Mesendoderm (in vitro differentiated cells): ENCODE data around the gene PAPPA2.

Experiments
- DNase-seq: peaks from one replicate; pipeline ENCODE4 v3.0.0; 2013
- H2AK5ac ChIP-seq: 2 replicates; pipeline ENCODE4 v1.6.1; 2013; ENCODE audit warnings: low read length, inconsistent platforms
- H2BK120ac ChIP-seq: 2 replicates; pipeline ENCODE4 v1.6.1; 2013; ENCODE audit warnings: low read depth, mild to moderate bottlenecking, low read length, moderate library complexity, mixed read lengths
- H2BK15ac ChIP-seq: replicated peaks from 2 replicates; pipeline ENCODE4 v1.6.1; 2013; ENCODE audit warnings: low read depth, mild to moderate bottlenecking, moderate library complexity
- H2BK5ac ChIP-seq: 2 replicates; pipeline ENCODE4 v1.6.1; 2013; ENCODE audit warnings: low read length, inconsistent platforms
- H3K18ac ChIP-seq: 2 replicates; pipeline ENCODE4 v1.6.1; 2013; ENCODE audit warnings: mild to moderate bottlenecking, low read length, mixed read lengths
- H3K23ac ChIP-seq: one replicate; pipeline ENCODE4 v1.6.1; 2013; ENCODE audit warnings: low read length
- H3K27ac ChIP-seq: 2 replicates; pipeline ENCODE4 v1.5.1; 2013; ENCODE audit warnings: low read depth, mild to moderate bottlenecking, inconsistent platforms, low read length, moderate library complexity
- H3K27me3 ChIP-seq: 2 replicates; pipeline ENCODE4 v1.6.1; 2013; ENCODE audit warnings: low read length, control low read depth, mild to moderate bottlenecking, inconsistent platforms; ENCODE audit not compliant: insufficient read depth, poor library complexity
- H3K36me3 ChIP-seq: 2 replicates; pipeline ENCODE4 v1.6.1; 2013; ENCODE audit warnings: low read length, inconsistent platforms; ENCODE audit not compliant: control insufficient read depth, insufficient read depth
- H3K4ac ChIP-seq: one replicate; pipeline ENCODE4 v1.6.1; 2013; ENCODE audit warnings: low read depth, mild to moderate bottlenecking, low read length, moderate library complexity
- H3K4me1 ChIP-seq: 2 replicates; pipeline ENCODE4 v1.6.1; 2013; ENCODE audit warnings: low read depth, low read length, inconsistent platforms; ENCODE audit not compliant: control insufficient read depth
- H3K4me2 ChIP-seq: 2 replicates; pipeline ENCODE4 v1.6.1; 2013; ENCODE audit warnings: low read length
- H3K4me3 ChIP-seq: 2 replicates; pipeline ENCODE4 v1.5.1; 2013; ENCODE audit warnings: mild to moderate bottlenecking, low read length
- H3K56ac ChIP-seq: one replicate; pipeline ENCODE4 v1.6.1; 2013; ENCODE audit warnings: low read length
- H3K79me1 ChIP-seq: 2 replicates; pipeline ENCODE4 v1.6.1; 2013; ENCODE audit warnings: low read length, inconsistent platforms
- H3K79me2 ChIP-seq: 2 replicates; pipeline ENCODE4 v1.6.1; 2013; ENCODE audit warnings: mild to moderate bottlenecking, low read length; ENCODE audit not compliant: control insufficient read depth, insufficient read depth
- H3K9ac ChIP-seq: 2 replicates; pipeline ENCODE4 v1.6.1; 2013; ENCODE audit warnings: low read length, inconsistent platforms
- H4K5ac ChIP-seq: one replicate; pipeline ENCODE4 v1.6.1; 2013; ENCODE audit warnings: low read length
- H4K8ac ChIP-seq: one replicate; pipeline ENCODE4 v1.6.1; 2013; ENCODE audit warnings: low read depth, mild to moderate bottlenecking, control low read depth, low read length, moderate library complexity
- WGBS: extraction: QIAGEN DNeasy Blood & Tissue Kit; methylation state at CpG from one replicate; pipeline ENCODE4 v1.1.7; 2013; ENCODE audit warnings: low lambda C conversion rate, missing lambda C conversion rate; ENCODE audit not compliant: insufficient coverage; ENCODE audit errors: extremely low coverage; 5-methylcytosine and 5-hydroxymethylcytosine counted together

Gene PAPPA2

GRCh38 chr1:176603696-176604095, 140.7 kb downstream of the PAPPA2 start:
- Histone ChIP-seq H4K5ac (no peak overlapping the region), H3K23ac (no peak overlapping the region), H3K4me2 (no peak overlapping the region), H3K4me3 (no peak overlapping the region), H3K4ac (no peak overlapping the region), H2BK5ac (no peak overlapping the region), H3K27ac (no peak overlapping the region), H2BK15ac (no peak overlapping the region), H3K79me1 (no peaks in the 10 kb centered on the region), H3K18ac (no peak overlapping the region), H2AK5ac (no peak overlapping the region), H3K27me3 (no peaks in the 10 kb centered on the region), H3K36me3 (no peaks in the 10 kb centered on the region), H3K79me2 (no peaks in the 10 kb centered on the region), H4K8ac (no peak overlapping the region), H3K56ac (no peak overlapping the region), H3K4me1 (no peaks in the 10 kb centered on the region), H2BK120ac (no peak overlapping the region), H3K9ac (no peak overlapping the region)
- DNase-seq = no peak
- WGBS = no CpG with 5 or more reads among the region's 1 CpG

DNA sequence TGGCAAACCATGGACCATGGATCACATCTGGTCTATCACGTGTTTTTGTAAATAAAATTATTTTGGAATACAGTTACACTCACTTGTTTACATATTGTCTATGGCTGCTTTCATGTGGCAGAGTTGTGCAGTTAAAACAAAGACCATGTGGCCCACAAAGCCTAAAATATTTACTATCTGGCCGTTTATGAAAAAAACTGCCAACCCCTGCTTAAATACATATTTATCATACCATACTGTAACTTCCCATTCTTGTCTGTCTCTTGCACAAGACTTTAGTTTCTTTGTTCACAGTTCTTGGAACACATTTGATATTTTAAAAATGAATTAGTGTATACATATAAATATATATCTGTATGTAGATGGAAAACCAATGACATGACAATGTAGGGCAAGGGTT, 141.5 kb downstream of the PAPPA2 start:
- H3K9ac ChIP-seq = no peak overlapping the region
- H3K27me3 ChIP-seq = no peaks in the 10 kb centered on the region
- H3K36me3 ChIP-seq = no peaks in the 10 kb centered on the region
- no peak overlapping the region for H4K5ac ChIP-seq
- H2BK15ac ChIP-seq = no peak overlapping the region
- H3K4ac ChIP-seq = no peak overlapping the region
- H3K79me2 ChIP-seq = no peaks in the 10 kb centered on the region
- no peaks in the 10 kb centered on the region for H3K79me1 ChIP-seq
- no peak overlapping the region for H3K4me2 ChIP-seq
- no CpG with 5 or more reads among the region's 2 CpGs for WGBS
- H3K4me1 ChIP-seq = no peaks in the 10 kb centered on the region
- H3K18ac ChIP-seq = no peak overlapping the region
- H3K56ac ChIP-seq = no peak overlapping the region
- no peak for DNase-seq
- H3K23ac ChIP-seq = no peak overlapping the region
- H4K8ac ChIP-seq = no peak overlapping the region
- no peak overlapping the region for H3K4me3 ChIP-seq
- H2BK5ac ChIP-seq = no peak overlapping the region
- H2AK5ac ChIP-seq = no peak overlapping the region
- H2BK120ac ChIP-seq = no peak overlapping the region
- no peak overlapping the region for H3K27ac ChIP-seq

DNA sequence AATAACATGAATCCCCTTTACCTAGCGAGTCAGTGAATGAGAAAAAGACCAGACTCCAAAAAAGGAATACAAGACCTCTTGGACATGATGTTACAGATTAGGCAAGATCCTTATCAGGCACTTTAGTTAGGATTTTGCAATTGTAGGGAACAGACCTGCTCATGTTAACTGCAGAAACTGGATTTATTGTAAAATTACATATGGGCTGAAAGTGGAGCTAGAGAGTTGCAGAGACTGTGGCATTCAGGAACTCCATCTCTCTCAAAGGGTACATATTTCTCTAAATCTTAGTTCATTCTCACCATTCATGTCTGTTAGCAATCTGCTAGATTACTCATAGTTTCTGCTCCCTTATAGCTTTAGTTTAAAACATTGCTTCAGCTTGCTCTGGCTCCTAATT, 142.2 kb downstream of the PAPPA2 start:
- Histone ChIP-seq H2BK5ac (no peak overlapping the region), H3K4me3 (no peak overlapping the region), H3K9ac (no peak overlapping the region), H3K56ac (no peak overlapping the region), H2AK5ac (no peak overlapping the region), H3K23ac (no peak overlapping the region), H3K27me3 (no peaks in the 10 kb centered on the region), H3K79me1 (no peaks in the 10 kb centered on the region), H3K4ac (no peak overlapping the region), H4K5ac (no peak overlapping the region), H3K79me2 (no peaks in the 10 kb centered on the region), H4K8ac (no peak overlapping the region), H3K4me1 (no peaks in the 10 kb centered on the region), H3K4me2 (no peak overlapping the region), H3K27ac (no peak overlapping the region), H3K18ac (no peak overlapping the region), H2BK120ac (no peak overlapping the region), H2BK15ac (no peak overlapping the region), H3K36me3 (no peaks in the 10 kb centered on the region)
- WGBS = no CpG with 5 or more reads among the region's 1 CpG
- no peak for DNase-seq

- no peak overlapping the region for H3K18ac ChIP-seq
- H3K79me2 ChIP-seq = no peaks in the 10 kb centered on the region
- H2BK5ac ChIP-seq = no peak overlapping the region
- H3K27ac ChIP-seq = no peak overlapping the region
- H3K23ac ChIP-seq = no peak overlapping the region
- H3K4me3 ChIP-seq = no peak overlapping the region
- no peaks in the 10 kb centered on the region for H3K79me1 ChIP-seq
- no peak overlapping the region for H3K56ac ChIP-seq
- no peak overlapping the region for H4K5ac ChIP-seq
- H3K4me1 ChIP-seq = no peaks in the 10 kb centered on the region
- no peak overlapping the region for H2BK120ac ChIP-seq
- no peaks in the 10 kb centered on the region for H3K36me3 ChIP-seq
- no peak overlapping the region for H4K8ac ChIP-seq
- no peak overlapping the region for H3K9ac ChIP-seq
- H3K4ac ChIP-seq = no peak overlapping the region
- H2AK5ac ChIP-seq = no peak overlapping the region
- no peaks in the 10 kb centered on the region for H3K27me3 ChIP-seq
- WGBS = no CpG with 5 or more reads among the region's 3 CpGs
- peak; percentile 10 for DNase-seq
- H2BK15ac ChIP-seq = no peak overlapping the region
- H3K4me2 ChIP-seq = no peak overlapping the region
Measured at GRCh38 chr1:176609556-176610408, 146.8 kb downstream of the PAPPA2 start.

DNA sequence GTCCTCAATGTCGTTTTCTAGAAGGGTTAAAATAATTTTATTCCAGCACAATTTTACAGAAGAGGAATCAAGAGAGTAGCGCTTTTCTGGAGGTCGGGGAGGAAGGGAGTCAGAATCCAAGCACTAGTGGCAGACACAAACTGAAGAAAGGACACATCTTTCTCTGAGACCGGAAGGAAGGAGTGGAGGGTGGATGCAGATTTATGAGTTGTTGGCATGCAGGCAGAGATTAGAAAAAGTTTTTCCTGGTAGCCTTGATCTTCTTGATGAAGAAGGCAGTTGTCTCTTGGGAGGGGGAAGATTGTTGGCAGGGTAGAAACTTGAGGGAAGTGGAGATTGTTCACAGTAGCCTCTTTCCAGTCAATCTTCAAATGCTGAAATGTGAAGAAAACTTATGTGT, 149.8 kb downstream of the PAPPA2 start:
- no peak overlapping the region for H2AK5ac ChIP-seq
- H4K8ac ChIP-seq = no peak overlapping the region
- no peak overlapping the region for H3K4me2 ChIP-seq
- no peak overlapping the region for H3K23ac ChIP-seq
- no peak for DNase-seq
- H3K4me3 ChIP-seq = no peak overlapping the region
- no peak overlapping the region for H2BK5ac ChIP-seq
- no peaks in the 10 kb centered on the region for H3K79me2 ChIP-seq
- no peaks in the 10 kb centered on the region for H3K36me3 ChIP-seq
- H3K27ac ChIP-seq = no peak overlapping the region
- no peak overlapping the region for H2BK120ac ChIP-seq
- no peaks in the 10 kb centered on the region for H3K79me1 ChIP-seq
- no peak overlapping the region for H3K4ac ChIP-seq
- no CpG with 5 or more reads among the region's 4 CpGs for WGBS
- no peak overlapping the region for H4K5ac ChIP-seq
- H3K9ac ChIP-seq = no peak overlapping the region
- no peak overlapping the region for H3K18ac ChIP-seq
- H2BK15ac ChIP-seq = no peak overlapping the region
- no peaks in the 10 kb centered on the region for H3K27me3 ChIP-seq
- H3K56ac ChIP-seq = no peak overlapping the region
- H3K4me1 ChIP-seq = no peaks in the 10 kb centered on the region

DNA sequence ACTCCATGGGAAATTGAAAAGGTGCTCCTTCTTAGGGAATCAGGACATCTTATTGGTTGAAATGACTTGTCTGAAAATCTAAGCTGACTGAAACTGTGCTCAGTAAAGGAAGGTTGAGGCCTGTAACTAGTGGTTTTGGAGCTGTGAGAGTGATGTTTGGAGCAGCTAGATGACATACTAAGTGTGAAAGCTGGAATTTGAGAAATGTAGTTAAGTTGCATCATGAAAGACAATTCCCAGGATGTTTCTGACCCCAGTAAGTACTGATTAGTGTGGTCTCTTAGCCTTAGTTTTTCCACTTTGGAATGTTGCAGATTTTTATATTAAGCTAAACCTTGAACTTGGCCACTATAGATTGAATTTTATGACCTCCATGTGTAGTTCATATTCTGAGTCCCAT, 154.9 kb downstream of the PAPPA2 start:
- Histone ChIP-seq H3K9ac (no peak overlapping the region), H3K79me1 (no peaks in the 10 kb centered on the region), H3K27me3 (no peaks in the 10 kb centered on the region), H3K56ac (no peak overlapping the region), H3K23ac (no peak overlapping the region), H4K8ac (no peak overlapping the region), H3K4me2 (no peak overlapping the region), H3K27ac (no peak overlapping the region), H2BK120ac (no peak overlapping the region), H2BK5ac (no peak overlapping the region), H3K4ac (no peak overlapping the region), H3K4me3 (no peak overlapping the region), H3K18ac (no peak overlapping the region), H2AK5ac (no peak overlapping the region), H4K5ac (no peak overlapping the region), H2BK15ac (no peak overlapping the region), H3K36me3 (no peaks in the 10 kb centered on the region), H3K79me2 (no peaks in the 10 kb centered on the region), H3K4me1 (no peaks in the 10 kb centered on the region)
- peak; percentile 71 for DNase-seq
